Mesothelial cell of epicardium (in vitro differentiated cells): ENCODE measurements around the gene GSTP1. TPM values are rescaled to one million over a fixed set of nuclear protein-coding genes. Genes with fewer than 3 reads are reported as not detected.
"Not testable (repeated sequence)": the region's sequence is repeated elsewhere in the genome, so short reads cannot be mapped to it uniquely, and the experiment has no call there.

Experiments used
- DNase-seq, 2 experiments: peaks; one replicate each; pipeline ENCODE4 v3.0.0; 2021; ENCODE audit warnings: low spot score in 2 of 2; ENCODE audit not compliant: unreplicated experiment in 2 of 2
- H3K27ac Mint-ChIP-seq: 2 replicates; pipeline ENCODE4 v1.8.0; 2021; ENCODE audit warnings: mixed read lengths
- H3K27me3 Mint-ChIP-seq: 2 replicates; pipeline ENCODE4 v1.8.0; 2021; ENCODE audit warnings: low read depth, mixed read lengths
- H3K36me3 Mint-ChIP-seq: 2 replicates; pipeline ENCODE4 v1.8.0; 2021; ENCODE audit warnings: mixed read lengths
- H3K4me1 Mint-ChIP-seq: 2 replicates; pipeline ENCODE4 v1.8.0; 2021; ENCODE audit warnings: mixed read lengths
- H3K4me3 Mint-ChIP-seq: 2 replicates; pipeline ENCODE4 v1.8.0; 2021; ENCODE audit warnings: mild to moderate bottlenecking, moderate library complexity, mixed read lengths
- H3K9me3 Mint-ChIP-seq: 2 replicates; pipeline ENCODE4 v1.8.0; 2021; ENCODE audit warnings: mixed read lengths
- total RNA-seq: library from RNA; stranded (reverse); gene quantifications from 3 replicates; pipeline ENCODE4 v1.2.1, GENCODE V29; 2021
- TF ChIP-seq, protein P1 (sequence below): fragments of 200-600 bp; sonication (generic); IDR thresholded peaks from one replicate; pipeline ENCODE4 v1.5.0; 2021; ENCODE audit warnings: antibody characterized with exemption; ENCODE audit not compliant: unreplicated experiment

Gene GSTP1
- total RNA-seq, 1 donor from 2014 or later, result 875 TPM

DNA sequence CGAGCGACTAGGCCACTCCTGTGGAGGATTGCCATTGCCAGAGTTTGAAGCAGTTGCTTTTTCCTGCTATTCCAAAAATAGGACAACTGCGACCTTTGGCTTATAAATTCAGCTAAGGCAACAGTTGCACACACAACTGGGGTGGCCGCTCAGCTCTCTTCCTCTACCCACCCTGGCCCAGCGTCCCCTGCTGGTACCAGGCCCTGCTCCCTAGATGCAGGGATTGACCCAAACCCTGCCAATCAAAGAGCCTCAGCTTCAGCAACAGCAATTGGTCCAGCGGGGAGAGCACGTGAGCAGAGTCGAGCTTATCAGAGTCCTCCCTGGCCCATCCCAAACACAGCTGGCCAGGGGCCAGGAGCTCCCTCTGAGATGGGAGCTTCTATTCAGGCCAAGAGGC, 38.3 kb upstream of the GSTP1 start:
- Mint-ChIP-seq H3K4me3 (no peak overlapping the region), H3K9me3 (no peaks in the 10 kb centered on the region)

DNA sequence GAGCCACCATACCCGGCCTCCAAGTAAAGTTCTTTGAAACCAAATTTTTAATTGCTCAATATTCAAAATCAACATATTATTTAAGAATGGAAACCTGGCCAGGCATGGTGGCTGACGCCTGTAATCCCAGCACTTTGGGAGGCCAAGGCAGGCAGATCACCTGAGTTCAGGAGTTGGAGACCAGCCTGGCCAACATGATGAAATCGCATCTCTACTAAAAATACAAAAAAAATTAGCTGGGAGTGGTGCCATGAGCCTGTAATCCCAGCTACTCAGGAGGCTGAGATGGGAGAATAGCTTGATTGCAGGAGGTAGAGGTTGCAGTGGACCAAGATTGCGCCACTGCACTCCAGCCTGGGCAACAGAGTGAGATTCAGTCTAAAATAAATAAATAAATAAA, 35.5 kb upstream of the GSTP1 start:
- not testable (repeated sequence) for H3K4me1 Mint-ChIP-seq, H3K27ac Mint-ChIP-seq, DNase-seq, H3K36me3 Mint-ChIP-seq, H3K27me3 Mint-ChIP-seq, H3K4me3 Mint-ChIP-seq
- H3K9me3 Mint-ChIP-seq, result peaks cover 20% of the 10 kb centered on the region

More for the DNA sequence above, 38.3 kb upstream of the GSTP1 start:
- DNase-seq, result no peak
- H3K27ac Mint-ChIP-seq, result no peak overlapping the region
- H3K36me3 Mint-ChIP-seq, result no peaks in the 10 kb centered on the region
- peaks cover 2% of the 10 kb centered on the region for H3K27me3 Mint-ChIP-seq
- TF ChIP-seq, protein P1, sequence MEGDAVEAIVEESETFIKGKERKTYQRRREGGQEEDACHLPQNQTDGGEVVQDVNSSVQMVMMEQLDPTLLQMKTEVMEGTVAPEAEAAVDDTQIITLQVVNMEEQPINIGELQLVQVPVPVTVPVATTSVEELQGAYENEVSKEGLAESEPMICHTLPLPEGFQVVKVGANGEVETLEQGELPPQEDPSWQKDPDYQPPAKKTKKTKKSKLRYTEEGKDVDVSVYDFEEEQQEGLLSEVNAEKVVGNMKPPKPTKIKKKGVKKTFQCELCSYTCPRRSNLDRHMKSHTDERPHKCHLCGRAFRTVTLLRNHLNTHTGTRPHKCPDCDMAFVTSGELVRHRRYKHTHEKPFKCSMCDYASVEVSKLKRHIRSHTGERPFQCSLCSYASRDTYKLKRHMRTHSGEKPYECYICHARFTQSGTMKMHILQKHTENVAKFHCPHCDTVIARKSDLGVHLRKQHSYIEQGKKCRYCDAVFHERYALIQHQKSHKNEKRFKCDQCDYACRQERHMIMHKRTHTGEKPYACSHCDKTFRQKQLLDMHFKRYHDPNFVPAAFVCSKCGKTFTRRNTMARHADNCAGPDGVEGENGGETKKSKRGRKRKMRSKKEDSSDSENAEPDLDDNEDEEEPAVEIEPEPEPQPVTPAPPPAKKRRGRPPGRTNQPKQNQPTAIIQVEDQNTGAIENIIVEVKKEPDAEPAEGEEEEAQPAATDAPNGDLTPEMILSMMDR, result no peak
- H3K4me1 Mint-ChIP-seq, result peaks cover 3% of the 10 kb centered on the region

DNA sequence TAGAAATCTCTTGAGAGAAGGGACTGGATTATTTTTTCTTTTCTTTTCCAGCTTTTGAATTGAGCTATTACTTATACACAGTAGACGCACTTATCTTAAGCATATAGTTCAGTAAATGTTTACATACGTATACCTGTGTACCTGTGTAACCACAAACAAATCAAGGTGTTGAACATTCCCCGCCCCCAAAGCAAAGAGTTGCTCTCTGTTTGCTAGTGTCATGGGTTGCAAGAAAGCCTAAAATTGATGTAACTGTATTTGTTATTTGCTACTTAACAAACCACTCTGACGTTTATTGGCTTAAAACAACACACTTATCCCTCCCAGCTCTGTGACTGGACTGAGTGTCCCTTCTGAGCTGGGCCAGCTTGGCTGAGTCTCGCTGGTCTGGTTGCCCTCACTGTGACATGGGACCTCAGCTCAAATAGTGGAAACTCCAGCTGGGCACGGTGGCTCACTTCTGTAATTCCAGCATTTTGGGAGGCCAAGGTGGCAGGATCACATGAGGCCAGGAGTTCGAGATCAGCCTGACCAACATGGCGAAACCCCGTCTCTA, 35.0 kb upstream of the GSTP1 start:
- H3K4me1 Mint-ChIP-seq, result peaks cover 3% of the 10 kb centered on the region
- no peaks in the 10 kb centered on the region for H3K36me3 Mint-ChIP-seq
- H3K27ac Mint-ChIP-seq, result no peak overlapping the region
- H3K27me3 Mint-ChIP-seq, result peaks cover 2% of the 10 kb centered on the region
- H3K4me3 Mint-ChIP-seq, result no peak overlapping the region
- no peak for DNase-seq
- H3K9me3 Mint-ChIP-seq, result peaks cover 20% of the 10 kb centered on the region
- TF ChIP-seq, protein P1, result no peak

DNA sequence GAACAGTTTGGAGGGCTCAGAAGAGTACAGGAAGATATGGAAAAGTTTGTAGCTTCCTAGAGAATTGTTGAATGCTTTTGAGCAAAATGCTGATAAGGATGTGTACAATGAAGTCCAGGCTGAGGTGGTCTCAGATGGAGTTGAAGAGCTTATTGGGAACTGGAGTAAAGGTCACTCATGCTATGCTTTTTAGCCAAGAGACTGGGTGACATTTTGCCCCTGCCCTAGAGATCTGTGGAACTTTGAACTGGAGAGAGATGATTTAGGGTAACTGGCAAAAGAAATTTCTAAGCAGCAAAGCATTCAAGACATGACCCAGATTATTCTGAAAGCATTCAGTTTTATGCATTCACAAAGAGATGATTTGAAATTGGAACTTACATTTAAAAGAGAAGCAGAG, 32.5 kb upstream of the GSTP1 start:
- TF ChIP-seq, protein P1, result no peak
- Mint-ChIP-seq H3K4me3 (no peak overlapping the region), H3K36me3 (no peaks in the 10 kb centered on the region), H3K4me1 (no peaks in the 10 kb centered on the region), H3K27ac (no peak overlapping the region), H3K9me3 (peaks cover 20% of the 10 kb centered on the region), H3K27me3 (peaks cover 2% of the 10 kb centered on the region)
- no peak for DNase-seq

DNA sequence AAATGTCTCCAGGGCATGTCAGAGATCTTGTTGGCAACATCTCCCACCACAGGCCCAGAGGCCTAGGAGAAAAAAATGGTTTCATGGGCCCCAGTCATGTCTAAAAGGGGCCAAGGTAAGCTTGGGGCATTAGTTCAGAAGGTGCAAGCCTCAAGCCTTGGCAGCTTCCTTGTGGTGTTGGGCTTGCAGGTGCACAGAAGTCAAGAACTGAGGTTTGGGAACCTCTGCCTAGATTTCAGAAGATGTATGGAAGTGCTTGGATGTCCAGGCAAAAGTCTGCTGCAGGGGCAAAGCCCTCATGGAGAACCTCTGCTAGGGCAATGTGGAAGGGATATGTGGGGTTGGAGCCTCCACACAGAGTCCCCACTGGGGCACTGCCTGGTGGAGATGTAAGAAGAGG, 31.9 kb upstream of the GSTP1 start:
- not testable (repeated sequence) for DNase-seq, H3K36me3 Mint-ChIP-seq, H3K27me3 Mint-ChIP-seq, H3K27ac Mint-ChIP-seq, H3K4me1 Mint-ChIP-seq, H3K4me3 Mint-ChIP-seq
- H3K9me3 Mint-ChIP-seq, result peaks cover 20% of the 10 kb centered on the region

DNA sequence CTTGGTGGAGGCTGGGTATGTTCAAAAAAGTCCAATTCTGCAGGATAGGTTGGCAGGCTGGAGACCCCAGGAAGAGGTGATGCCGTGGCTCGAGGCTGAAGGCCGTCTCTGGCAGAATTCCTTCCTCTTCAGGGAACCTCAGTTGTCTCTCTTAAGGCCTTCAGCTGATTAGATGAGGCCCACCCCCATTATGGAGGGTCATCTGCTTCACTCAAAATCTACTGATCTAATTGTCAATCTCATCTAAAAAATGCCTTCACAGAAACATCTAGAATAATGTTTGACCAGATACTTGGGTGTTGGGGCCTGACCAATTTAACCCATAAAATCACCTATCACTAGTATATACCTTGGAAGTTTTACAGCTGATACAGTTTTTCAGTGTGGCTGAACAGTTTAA, 27.4 kb upstream of the GSTP1 start:
- Mint-ChIP-seq H3K27me3 (no peaks in the 10 kb centered on the region), H3K36me3 (no peaks in the 10 kb centered on the region), H3K9me3 (peaks cover 14% of the 10 kb centered on the region), H3K4me3 (no peak overlapping the region), H3K4me1 (no peaks in the 10 kb centered on the region), H3K27ac (no peak overlapping the region)
- TF ChIP-seq, protein P1, result no peak
- DNase-seq, result no peak
